Stimulated activated CD4-positive, alpha-beta T cell treated with anti-CD3 and anti-CD28 coated beads, Interleukin-15, amount 100 ng/mL, for 48 hours (primary cell): Measurements from ENCODE around the gene SRRM2.

Experiments
- DNase-seq, 2 donors: peaks; one replicate each; pipeline ENCODE4 v3.0.0-alpha.2; 2020; ENCODE audit warnings: low read depth in 2 of 2

The SRRM2 gene

GRCh38 chr16:2819939-2820835, 67.7 kb downstream of the SRRM2 start:
- no peak for DNase-seq
